HUES6 (cell line): ENCODE results near the gene ALMS1.
"Not testable (repeated sequence)": the region's sequence is repeated elsewhere in the genome, so short reads cannot be mapped to it uniquely, and the experiment has no call there.

Source experiments
- H3K27ac ChIP-seq: 2 replicates; pipeline ENCODE4 v1.7.0; 2013; ENCODE audit warnings: low read depth, mild to moderate bottlenecking, low read length, inconsistent platforms
- H3K27me3 ChIP-seq: 2 replicates; pipeline ENCODE4 v1.6.1; 2013; ENCODE audit warnings: low read length; ENCODE audit not compliant: control insufficient read depth, insufficient read depth
- H3K36me3 ChIP-seq: 2 replicates; pipeline ENCODE4 v1.6.1; 2013; ENCODE audit warnings: low read length; ENCODE audit not compliant: control insufficient read depth, insufficient read depth
- H3K4me1 ChIP-seq: 2 replicates; pipeline ENCODE4 v1.6.1; 2013; ENCODE audit warnings: low read length; ENCODE audit not compliant: control insufficient read depth, insufficient read depth
- H3K4me3 ChIP-seq: 2 replicates; pipeline ENCODE4 v1.5.1; 2013; ENCODE audit warnings: low read depth, low read length
- H3K9ac ChIP-seq: one replicate; pipeline ENCODE4 v1.6.1; 2013; ENCODE audit warnings: mild to moderate bottlenecking, low read length
- H3K9me3 ChIP-seq: 2 replicates; pipeline ENCODE4 v1.6.1; 2013; ENCODE audit warnings: low read depth, low read length; ENCODE audit not compliant: control insufficient read depth, insufficient read depth

The ALMS1 gene

DNA sequence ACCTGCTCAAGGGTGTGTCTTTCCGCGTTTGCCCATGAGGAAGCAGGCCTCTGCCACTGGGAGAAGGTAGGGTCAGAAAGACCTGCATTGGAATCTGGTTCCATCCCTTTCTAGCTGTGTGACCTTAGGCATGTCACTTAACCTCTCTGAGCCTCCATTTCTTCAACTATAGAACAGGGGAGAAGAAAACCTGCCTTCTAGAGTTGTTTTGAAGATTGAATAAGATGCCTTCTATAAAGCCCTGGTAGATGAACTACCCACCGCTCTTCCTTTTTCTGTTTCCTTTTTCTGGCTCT lies 256.1 kb downstream of the ALMS1 start:
- Histone ChIP-seq H3K9me3 (peaks cover 28% of the 10 kb centered on the region), H3K9ac (no peak overlapping the region), H3K4me3 (no peak overlapping the region), H3K27me3 (peaks cover 3% of the 10 kb centered on the region), H3K27ac (no peak overlapping the region), H3K4me1 (no peaks in the 10 kb centered on the region), H3K36me3 (no peaks in the 10 kb centered on the region)

DNA sequence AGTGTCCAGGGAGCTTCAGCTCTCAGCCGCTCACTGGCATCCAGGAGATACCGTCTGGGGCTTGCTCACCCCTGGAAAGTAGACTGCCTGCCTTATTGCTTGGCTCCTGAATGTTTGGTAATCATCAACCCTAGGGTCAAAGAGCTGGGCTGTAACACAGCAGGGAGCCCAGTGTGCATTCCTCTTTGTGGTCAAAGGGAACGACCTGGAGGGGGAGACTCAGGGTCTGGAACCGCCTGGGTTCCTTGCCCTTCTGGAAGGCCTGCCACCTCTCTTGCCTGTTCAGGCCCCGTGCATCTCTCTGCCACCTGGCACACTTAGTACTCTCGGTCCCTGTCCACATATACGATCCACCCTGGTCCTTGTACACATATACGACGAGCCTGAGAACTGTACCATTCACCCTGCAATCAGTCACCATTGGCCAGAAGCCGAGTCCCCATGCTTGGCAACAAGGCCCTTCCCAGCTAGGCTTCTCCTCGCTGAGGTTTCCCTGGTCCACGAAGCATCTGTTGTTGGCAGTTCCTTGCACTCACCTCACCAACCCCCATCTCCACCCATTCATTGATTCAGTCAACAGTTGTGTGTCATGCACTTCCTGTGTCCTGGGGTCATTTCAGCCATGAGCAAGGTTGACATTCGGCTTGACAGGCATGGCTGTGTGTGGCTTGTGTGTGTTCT lies 256.8 kb downstream of the ALMS1 start, which contains the start of gene NAT8:
NAT8 (minus strand) TSS at position 85 of the 681 bp plus-strand sequence. CDS start 794 bp downstream, outside the sequence.
- H3K4me3 ChIP-seq: no peak within 1 kb of the TSS
- no peaks in the 10 kb centered on the region for H3K4me1 ChIP-seq
- H3K27ac ChIP-seq: no peak within 1 kb of the TSS
- no peak within 1 kb of the TSS for H3K9ac ChIP-seq
- peaks cover 28% of the 10 kb centered on the region for H3K9me3 ChIP-seq
- H3K27me3 ChIP-seq: peaks cover 3% of the 10 kb centered on the region
- H3K36me3 ChIP-seq: no peaks in the 10 kb centered on the region

DNA sequence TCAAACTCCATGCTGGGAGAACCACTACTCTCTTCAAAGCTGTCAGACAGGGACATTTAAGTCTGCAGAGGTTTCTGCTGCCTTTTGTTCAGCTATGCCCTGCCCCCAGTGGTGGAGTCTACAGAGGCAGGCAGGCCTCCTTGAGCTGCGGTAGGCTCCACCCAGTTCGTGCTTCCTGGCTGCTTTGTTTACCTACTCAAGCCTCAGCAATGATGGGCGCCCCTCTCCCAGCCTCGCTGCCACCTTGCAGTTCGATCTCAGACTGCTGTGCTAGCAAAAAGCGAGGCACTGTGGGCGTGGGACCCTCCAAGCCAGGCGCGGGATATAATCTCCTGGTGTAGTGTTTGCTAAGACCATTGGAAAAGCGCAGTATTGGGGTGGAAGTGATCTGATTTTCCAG lies 262.1 kb downstream of the ALMS1 start:
- not testable (repeated sequence) for H3K4me1 ChIP-seq, H3K27ac ChIP-seq, H3K36me3 ChIP-seq, H3K4me3 ChIP-seq, H3K9ac ChIP-seq, H3K27me3 ChIP-seq
- H3K9me3 ChIP-seq: peaks cover 17% of the 10 kb centered on the region

DNA sequence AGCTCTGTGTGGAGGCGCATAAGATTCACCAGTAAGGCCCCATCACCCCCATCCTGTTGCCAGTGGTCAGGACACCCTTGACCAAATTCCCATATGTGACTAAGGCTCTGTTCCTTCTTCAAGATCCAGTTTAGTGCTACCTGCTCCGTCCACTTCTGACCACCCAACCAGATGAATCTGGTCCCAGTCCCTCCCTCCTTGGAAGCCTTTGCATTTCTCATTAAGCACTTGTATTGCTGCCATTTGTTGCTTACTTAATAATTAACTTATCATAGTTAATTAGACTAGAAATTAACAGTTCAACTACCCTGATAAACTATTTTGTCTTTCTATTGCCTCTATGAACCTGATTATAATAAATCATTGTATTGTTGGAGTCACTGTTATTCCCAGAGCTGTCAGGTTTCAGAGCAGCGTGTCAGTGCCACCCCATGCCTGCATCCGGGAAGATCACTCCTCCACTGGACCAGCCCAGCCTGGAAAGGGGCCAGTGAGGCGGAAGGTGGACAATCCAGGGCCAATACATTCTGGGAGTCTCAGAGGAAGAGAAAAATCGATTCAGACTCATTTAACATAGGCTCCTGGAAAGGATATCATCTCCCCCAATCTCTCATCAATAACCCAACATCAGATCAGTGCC lies 266.1 kb downstream of the ALMS1 start:
- Histone ChIP-seq H3K27ac (no peak overlapping the region), H3K36me3 (no peaks in the 10 kb centered on the region), H3K27me3 (peaks cover 7% of the 10 kb centered on the region), H3K9me3 (peaks cover 17% of the 10 kb centered on the region), H3K4me3 (no peak overlapping the region), H3K9ac (no peak overlapping the region), H3K4me1 (no peaks in the 10 kb centered on the region)

DNA sequence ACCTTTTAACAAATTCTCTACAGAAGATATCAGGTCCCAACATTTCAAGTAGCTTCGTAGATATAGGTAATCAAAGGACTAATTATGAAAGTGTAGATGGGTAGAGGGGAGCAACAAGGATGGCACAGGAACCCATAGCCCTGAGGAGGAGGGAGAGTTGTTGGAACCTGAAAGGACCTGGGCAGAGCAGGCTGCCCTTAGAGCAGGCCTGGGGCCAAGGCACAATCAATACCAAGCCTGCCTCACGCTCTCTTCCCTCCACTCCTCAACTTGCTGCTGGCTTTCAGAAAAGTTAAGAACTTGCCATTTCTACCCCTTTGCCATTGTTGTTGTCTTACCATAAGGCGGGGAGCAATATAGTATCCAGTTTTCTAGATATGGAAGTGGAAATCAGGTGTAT lies 266.7 kb downstream of the ALMS1 start:
- Histone ChIP-seq H3K4me1 (no peaks in the 10 kb centered on the region), H3K27me3 (peaks cover 7% of the 10 kb centered on the region), H3K9ac (no peak overlapping the region), H3K9me3 (peaks cover 15% of the 10 kb centered on the region), H3K4me3 (no peak overlapping the region), H3K36me3 (no peaks in the 10 kb centered on the region), H3K27ac (no peak overlapping the region)

DNA sequence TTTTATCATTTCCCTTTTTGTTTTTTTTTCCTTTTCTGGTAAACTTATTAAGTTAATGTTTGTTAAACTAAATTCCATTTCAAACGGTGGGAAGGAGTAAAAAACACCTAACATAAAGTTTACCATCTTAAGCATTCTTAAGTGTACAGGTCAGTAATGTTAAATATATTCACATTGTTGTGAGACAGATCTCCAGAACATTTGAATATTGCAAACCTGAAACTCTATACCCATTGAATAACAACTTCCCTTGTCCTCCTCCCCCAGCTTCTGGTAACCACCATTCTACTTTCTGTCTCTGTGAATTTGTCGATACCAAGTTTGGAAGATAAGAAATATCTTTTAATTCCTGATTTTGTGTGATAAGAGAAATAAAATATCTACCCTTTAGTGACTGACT lies 268.5 kb downstream of the ALMS1 start:
- no peak overlapping the region for H3K9ac ChIP-seq
- H3K27me3 ChIP-seq: peaks cover 7% of the 10 kb centered on the region
- no peaks in the 10 kb centered on the region for H3K9me3 ChIP-seq
- no peak overlapping the region for H3K4me3 ChIP-seq
- no peaks in the 10 kb centered on the region for H3K4me1 ChIP-seq
- H3K36me3 ChIP-seq: no peaks in the 10 kb centered on the region
- H3K27ac ChIP-seq: no peak overlapping the region
